ENCODE measurements around the gene BAZ1B.
"Not testable (repeated sequence)": the region's sequence is repeated elsewhere in the genome, so short reads cannot be mapped to it uniquely, and the experiment has no call there.

The BAZ1B gene

DNA sequence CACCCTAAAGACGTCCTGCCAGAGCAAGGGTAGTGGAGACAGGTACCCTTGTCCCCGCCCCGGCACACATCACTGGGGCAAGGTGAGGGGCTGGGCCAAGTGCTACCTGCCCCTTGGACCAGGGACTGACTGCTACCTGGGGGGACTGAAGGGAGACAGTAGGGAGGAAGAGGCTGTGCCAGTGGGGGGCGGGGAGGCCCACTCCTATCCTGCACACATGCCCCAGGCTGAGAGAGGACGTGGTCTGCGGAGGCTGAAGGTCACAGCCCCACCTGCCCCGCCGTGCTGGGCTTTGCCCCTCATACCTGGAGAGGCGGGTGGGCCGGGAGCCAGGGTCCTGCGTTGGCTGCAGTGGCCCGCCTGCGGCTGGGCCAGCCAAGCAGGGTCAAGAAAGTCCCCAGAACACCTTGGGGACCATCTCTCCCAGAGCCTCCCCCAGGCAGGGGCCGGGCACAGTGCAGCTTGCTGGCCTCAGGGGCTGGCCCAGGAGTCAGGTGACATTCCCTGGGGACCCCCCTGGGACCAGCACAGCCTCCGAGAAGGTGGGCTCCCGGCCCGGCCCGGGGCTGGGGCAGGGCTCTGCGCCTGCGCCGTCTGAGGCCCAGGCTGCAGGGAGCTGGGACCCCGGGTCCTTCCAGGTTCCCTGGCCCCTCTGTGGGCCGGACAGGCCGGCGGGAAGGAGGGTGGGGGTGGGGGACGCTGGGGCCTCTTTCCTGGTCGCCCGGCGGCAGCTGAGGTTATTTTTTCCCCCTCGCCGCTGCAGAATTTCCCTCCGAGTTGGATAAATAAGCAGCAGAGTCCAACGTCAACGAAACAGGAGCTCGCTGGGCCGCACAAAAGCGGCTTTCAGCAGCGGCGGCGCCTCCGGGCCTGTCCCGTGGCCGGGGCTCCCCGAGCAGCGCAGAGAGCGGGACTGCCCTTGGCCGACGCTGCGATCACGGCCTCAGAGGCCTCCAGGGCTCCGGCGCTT, 98.3 kb downstream of the BAZ1B start:
- FAIRE-seq: no peak

DNA sequence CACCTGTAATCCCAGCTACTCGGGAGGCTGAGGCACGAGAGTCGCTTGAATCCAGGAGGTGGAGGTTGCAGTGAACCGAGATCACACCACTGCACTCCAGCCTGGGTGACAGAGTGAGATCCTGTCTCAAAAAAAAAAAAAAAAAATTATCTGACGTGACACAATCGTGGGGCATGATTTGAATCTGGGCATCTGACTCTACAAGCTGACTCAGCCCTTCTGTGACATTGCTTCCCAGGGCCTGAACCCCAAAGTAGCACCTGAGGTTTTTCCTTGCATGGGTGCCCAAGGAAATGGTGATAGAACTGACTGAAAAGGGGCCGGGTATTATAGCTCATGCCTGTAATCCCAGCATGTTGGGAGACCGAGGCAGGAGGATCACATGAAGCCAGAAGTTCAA, 101.5 kb downstream of the BAZ1B start:
- not testable (repeated sequence) for FAIRE-seq

- FAIRE-seq: not testable (repeated sequence)
These were observed 102.1 kb downstream of the BAZ1B start for GRCh38 chr7:73420016-73420415.

DNA sequence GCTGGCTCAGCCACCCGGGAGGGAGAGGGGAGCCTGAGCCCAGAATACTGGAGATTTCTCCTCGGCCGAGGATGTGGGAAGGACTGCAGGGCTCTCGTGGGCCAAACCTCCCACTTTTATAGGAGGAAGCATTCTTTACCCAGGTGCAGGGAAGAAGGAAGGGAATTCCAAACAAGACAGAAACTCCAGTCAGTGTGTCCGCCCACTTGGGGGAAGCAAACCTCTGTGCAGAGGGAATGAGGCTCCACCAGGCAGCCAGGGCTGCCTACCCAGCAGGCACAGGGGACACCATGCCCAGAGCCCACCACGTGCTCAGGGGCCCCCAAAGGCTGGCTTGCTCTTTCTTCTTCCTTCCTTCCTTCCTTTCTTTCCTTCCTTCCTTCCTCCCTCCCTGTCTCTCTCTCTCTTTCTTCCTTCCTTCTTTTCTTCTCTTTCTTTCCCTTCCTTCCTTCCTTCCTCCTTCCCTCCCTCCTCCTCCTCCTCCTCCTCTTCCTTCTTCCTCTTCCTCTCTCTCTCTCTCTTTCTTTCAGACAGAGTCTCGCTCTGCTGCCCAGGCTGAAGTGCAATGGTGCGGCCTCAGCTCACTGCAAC, 103.9 kb downstream of the BAZ1B start:
- FAIRE-seq: no peak

DNA sequence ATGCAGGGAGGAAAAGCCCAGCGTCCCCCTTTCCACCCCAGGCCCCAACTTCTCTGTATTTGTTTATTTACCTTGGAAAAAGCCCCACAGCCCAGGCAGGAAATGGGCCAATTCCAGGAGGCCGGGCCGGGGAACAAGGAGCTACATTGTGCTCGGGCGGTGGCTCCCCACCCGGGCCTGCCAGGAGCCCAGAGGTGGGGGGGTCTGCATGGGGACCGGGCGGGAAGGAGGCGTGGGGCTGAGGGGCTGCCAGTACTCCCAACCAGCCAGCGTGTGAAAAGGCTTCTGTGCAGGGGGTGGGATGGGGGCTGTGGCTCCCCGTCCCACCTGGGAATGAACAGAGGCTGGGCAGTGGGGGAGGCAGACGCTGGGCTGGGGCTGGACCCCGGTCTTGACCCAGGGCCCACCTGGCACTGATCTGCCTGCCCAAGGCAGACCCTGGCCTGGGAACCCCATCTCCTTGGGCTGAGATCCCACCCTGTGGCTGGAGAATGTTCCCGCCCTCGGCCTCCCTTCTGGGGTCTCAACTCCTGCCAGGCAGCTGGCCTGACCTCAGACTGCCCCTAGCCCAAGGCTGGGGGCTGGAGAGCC, 111.5 kb downstream of the BAZ1B start:
- not testable (repeated sequence) for FAIRE-seq

DNA sequence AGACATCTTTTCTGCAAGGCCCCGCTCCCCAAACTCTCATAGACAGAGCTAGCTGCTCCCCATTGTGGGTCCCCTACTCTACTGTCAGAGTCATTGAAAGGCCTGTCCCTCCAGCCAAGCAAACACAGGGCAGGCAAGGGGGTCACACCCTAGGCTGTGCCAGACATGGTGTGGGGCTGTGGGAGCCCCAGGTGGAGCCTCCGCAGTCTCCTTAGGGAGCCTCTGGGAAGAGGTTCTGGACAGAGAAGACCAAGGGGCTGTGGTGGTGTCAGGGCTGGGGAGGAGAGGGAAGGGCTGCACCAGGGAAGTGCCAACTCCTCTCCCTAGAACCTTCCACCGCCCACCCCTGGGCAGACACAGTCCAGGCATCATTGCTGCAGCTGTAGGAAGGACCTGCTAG, 117.2 kb downstream of the BAZ1B start:
- FAIRE-seq: not testable (repeated sequence)

DNA sequence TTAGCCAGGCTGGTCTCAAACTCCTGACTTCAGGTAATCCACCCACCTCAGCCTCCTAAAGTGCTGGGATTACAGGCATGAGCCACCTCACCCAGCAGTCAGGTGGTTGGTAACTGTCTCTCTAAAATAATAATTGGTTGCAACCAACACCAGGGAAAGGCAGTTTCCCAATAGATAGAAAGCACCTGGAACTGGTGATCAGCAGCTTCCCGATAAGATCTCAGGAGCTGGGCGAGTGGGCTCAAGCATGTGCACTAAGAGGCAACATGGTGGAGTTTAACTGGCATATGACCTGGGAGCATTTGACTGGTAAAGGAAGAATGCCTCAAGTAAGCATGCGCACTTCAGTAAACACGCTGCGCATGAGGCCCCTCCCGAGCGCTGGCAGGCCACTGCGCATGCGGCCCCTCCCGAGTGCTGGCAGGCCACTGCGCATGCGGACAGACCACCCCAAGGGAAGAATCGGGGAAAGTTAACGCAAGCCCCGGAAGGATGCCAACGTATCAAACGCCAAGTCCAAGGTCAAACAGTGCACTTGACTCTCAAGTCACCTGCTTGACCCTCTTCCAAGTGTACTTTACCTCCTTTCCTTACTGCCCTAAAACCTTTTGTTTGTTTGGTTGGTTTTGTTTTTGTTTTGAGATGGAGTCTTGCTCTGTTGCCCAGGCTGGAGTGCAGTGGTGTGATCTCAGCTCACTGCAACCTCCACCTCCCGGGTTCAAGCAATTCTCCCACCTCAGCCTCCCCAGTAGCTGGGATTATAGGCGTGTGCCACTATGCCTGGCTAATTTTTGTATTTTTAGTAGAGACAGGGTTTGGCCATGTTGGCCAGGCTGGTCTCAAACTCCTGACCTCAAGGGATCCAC, 122.7 kb downstream of the BAZ1B start:
- not testable (repeated sequence) for FAIRE-seq

GRCh38 chr7:73397521-73398281, 124.4 kb downstream of the BAZ1B start:
- FAIRE-seq: no peak

DNA sequence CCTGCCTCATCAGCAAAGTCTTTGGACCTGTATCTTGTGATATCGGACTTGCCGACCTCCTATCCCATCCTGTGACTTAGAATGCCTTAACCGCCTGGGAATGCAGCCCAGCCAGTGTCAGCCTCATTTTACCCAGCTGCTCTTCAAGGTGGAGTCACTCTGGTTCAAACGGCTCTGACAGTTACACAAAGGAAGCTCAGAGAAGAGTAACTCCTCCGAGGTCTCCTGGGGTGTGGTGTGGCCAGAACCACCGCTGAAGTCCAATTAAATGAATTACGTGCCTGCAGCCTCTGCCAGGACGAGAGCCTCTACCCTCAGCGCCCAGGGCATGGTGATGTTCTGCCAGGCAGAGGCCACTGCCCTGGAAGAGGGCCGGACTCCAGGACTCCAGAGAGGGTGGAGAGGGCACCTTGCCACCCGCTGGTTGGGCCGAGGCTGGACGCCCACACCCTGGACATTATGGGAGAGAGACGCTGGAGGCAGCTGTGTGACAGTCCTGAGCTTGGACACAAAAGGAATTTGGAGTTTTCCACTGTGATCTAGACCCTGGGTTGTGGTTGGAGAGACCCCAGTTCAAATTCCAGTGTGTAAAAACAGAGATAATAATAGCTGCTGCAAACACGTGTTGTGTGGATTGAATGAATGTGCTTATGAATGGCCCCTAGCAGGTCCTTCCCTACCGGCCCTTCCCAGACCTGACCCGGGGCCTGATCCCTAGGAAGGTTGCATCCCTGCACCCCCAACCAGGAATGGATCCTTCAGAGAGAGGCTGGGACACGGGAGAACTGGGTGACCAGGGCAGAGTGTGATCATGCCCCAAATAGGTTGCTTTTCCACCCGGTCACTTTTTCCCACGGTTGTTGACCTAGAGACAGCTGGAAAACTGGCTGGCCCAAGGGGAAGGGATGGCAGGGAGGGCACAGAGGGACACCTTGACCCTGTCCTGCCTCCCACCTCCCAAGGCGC, 126.3 kb downstream of the BAZ1B start:
- FAIRE-seq: no peak

GRCh38 chr7:73394422-73394821, 127.7 kb downstream of the BAZ1B start:
- FAIRE-seq: no peak

DNA sequence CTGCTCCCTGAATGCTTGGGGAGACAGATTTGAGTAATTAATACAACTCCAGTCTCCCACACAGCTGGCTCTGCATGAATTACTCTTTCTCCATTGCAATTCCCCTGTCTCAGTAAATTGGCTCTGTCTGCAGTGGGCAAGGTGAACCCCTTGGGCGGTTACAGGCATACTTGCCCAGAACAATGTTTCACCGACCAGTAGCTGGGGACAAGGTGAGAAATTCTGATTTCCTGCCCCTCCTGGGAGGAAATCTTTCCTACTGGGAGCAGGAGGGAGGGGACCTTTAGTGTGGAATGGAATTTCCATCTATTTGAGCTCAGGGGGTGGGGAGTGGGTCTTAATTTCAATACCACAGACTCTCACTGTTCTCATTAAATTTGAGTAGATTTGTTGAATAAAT, 130.7 kb downstream of the BAZ1B start:
- no peak for FAIRE-seq

All from G401.6 (cell line).